ENCODE results near the gene PRKG2. TPM values are rescaled to one million over a fixed set of nuclear protein-coding genes. Genes with fewer than 3 reads are reported as not detected.

PRKG2 gene
- total RNA-seq, 1 experiment from 2014 or later, result 1.9 TPM

GRCh38 chr4:81165861-81166430, 49.1 kb downstream of the PRKG2 start:
- no peak overlapping the region for H2BK20ac ChIP-seq (ENCODE audit: low read depth, low read length, poor library complexity, severe bottlenecking)
- no peak overlapping the region for H3K14ac ChIP-seq (ENCODE audit: insufficient read depth, low read length)
- no peak overlapping the region for H2BK15ac ChIP-seq (ENCODE audit: low read depth, low read length)
- H4K8ac ChIP-seq (replicated peaks; ENCODE audit: insufficient read length, low read depth, low read length), result no peak overlapping the region
- no peaks in the 10 kb centered on the region for H3K4me1 ChIP-seq (ENCODE audit: insufficient read depth, low read length)
- no peak overlapping the region for H3K56ac ChIP-seq (ENCODE audit: insufficient read length, low read depth, low read length)
- no peak overlapping the region for H3K4ac ChIP-seq (ENCODE audit: low read depth, low read length)
- H3K79me1 ChIP-seq (ENCODE audit: insufficient read depth, low read depth, low read length, poor library complexity, severe bottlenecking), result no peaks in the 10 kb centered on the region
- no peak overlapping the region for H3K4me3 Mint-ChIP-seq
- H3K27me3 Mint-ChIP-seq (ENCODE audit: low read depth), result no peaks in the 10 kb centered on the region
- H4K91ac ChIP-seq (ENCODE audit: insufficient read length, low read depth, low read length), result no peak overlapping the region
- peak overlapping the region in 1 of 3 experiments; percentile 44; a peak in 1 of 7 replicates for H3K27ac Mint-ChIP-seq
- no peak overlapping the region for H3K23ac ChIP-seq (ENCODE audit: insufficient read length, low read depth, low read length)
- no peak overlapping the region for H3K27ac ChIP-seq (ENCODE audit: insufficient read length, low read depth, low read length)
- no peaks in the 10 kb centered on the region for H3K9me3 ChIP-seq (ENCODE audit: control insufficient read depth, low read depth, low read length)
- no peak overlapping the region for H3K4me2 ChIP-seq (ENCODE audit: insufficient read depth, insufficient read length, low read length)
- H3K9ac ChIP-seq (ENCODE audit: extremely low read depth, insufficient read length, low read length), result no peak overlapping the region
- no peaks in the 10 kb centered on the region for H3K9me3 Mint-ChIP-seq
- no peak overlapping the region for H3K18ac ChIP-seq (ENCODE audit: insufficient read length, low read depth, low read length)
- H4K20me1 ChIP-seq (ENCODE audit: control insufficient read depth, insufficient read depth, insufficient read length), result no peaks in the 10 kb centered on the region
- peaks cover 5 to 7% of the 10 kb centered on the region in 2 experiments for H3K4me1 Mint-ChIP-seq
- WGBS (ENCODE audit: extremely low coverage, insufficient read length, low lambda C conversion rate), result no CpG with 5 or more reads among the region's 1 CpG
- H2BK5ac ChIP-seq (ENCODE audit: insufficient read length, low read length), result no peak overlapping the region
- H3K79me2 ChIP-seq (ENCODE audit: insufficient read depth, low read length), result no peaks in the 10 kb centered on the region
- no peak for TF ChIP-seq CTCF (conservative IDR thresholded peaks at IDR 0.05)
- H2AFZ ChIP-seq (ENCODE audit: low read length), result no peak overlapping the region
- no peak overlapping the region for H2BK12ac ChIP-seq (ENCODE audit: insufficient read length, low read depth, low read length)
- no peak overlapping the region for H3T11ph ChIP-seq (ENCODE audit: low read length)
- H3K36me3 Mint-ChIP-seq (ENCODE audit: insufficient read depth in 1 of 3, low read depth in 3 of 3), result no peaks in the 10 kb centered on the region
- H2BK120ac ChIP-seq (ENCODE audit: low read depth, low read length, poor library complexity, severe bottlenecking), result no peak overlapping the region
- no peaks in the 10 kb centered on the region for H3K23me2 ChIP-seq (ENCODE audit: insufficient read length, low read depth, low read length, poor library complexity, severe bottlenecking)
- H4K5ac ChIP-seq (ENCODE audit: insufficient read length, low read depth, low read length), result no peak overlapping the region
- H2AK5ac ChIP-seq (ENCODE audit: insufficient read length, low read length), result no peak overlapping the region
- H3K27me3 ChIP-seq (ENCODE audit: insufficient read depth, low read length), result no peaks in the 10 kb centered on the region
- no peak for DNase-seq

Measured in H9 (cell line).